ENCODE results near the gene PGM5. TPM values are rescaled to one million over a fixed set of nuclear protein-coding genes. Genes with fewer than 3 reads are reported as not detected.
"Not testable (repeated sequence)": the region's sequence is repeated elsewhere in the genome, so short reads cannot be mapped to it uniquely, and the experiment has no call there.

PGM5 gene
- total RNA-seq, result 100 to 1,000 TPM in 1 of 3 donors, 10 to 100 TPM in 2; 11.2 to 535 (median 22.6) TPM
- long read RNA-seq, donor 1, full-length matches to known transcripts, result 49 of 125 reads
- long read RNA-seq, donor 1, partial matches to known transcripts, result 13 of 125 reads
- long read RNA-seq, donor 1, other reads (novel, unspliced or antisense), result 63 of 125 reads
- long read RNA-seq, donor 2, partial matches to known transcripts, result 0 of 2 reads
- long read RNA-seq, donor 2, other reads (novel, unspliced or antisense), result 2 of 2 reads

DNA sequence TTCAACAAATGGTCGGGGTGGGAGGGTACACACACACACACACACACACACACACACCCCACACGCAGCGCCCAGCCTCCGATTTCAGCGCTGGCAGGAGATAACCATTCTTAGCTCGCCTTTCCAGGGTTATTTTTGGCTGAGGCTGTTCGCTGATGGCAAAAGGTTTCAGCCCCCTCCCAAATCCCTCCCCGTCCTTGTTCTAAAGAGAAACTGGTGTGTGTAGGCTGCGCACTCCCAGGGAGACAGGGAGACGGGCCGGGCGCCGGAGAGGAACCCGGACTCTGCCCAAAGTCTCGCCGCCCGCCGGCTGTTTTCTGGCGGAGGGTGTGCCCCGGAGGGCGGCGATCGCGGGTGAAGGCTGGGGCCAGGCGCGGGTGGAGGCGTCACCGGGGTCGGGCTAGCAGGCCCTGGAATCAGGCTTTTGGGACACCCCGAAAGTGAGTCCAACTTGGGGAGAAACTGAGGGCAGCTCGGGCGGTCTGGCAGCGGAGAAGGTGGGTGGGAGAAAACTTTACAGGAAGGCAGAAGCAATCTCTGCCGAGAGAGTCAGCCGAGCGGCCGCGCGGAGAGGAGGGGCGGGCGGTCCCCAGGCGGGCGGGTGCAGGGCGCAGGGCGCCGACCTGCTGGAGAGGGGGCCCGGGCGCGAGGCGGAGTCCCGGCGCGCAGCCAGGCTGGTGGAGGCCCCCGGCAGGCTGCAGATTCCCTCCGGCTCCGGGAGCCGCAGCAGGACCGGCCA lies at the start of gene PGM5:
Gene PGM5, plus strand, starts transcription at position 232 of the 739 bp plus-strand sequence. CDS start 517 bp downstream, outside the sequence.
- H3K4me3 ChIP-seq, result peak within 1 kb of the TSS; percentile 11
- DNase-seq (peak; percentile 40 to 62 (median 54)), ATAC-seq (peak; percentile 85)
- H3K36me3 ChIP-seq (ENCODE audit: low read depth); H3K4me1 ChIP-seq (ENCODE audit: low read depth); intact Hi-C loops (cut with DNase I, micrococcal nuclease); H3K9me3 ChIP-seq: not testable (repeated sequence)

DNA sequence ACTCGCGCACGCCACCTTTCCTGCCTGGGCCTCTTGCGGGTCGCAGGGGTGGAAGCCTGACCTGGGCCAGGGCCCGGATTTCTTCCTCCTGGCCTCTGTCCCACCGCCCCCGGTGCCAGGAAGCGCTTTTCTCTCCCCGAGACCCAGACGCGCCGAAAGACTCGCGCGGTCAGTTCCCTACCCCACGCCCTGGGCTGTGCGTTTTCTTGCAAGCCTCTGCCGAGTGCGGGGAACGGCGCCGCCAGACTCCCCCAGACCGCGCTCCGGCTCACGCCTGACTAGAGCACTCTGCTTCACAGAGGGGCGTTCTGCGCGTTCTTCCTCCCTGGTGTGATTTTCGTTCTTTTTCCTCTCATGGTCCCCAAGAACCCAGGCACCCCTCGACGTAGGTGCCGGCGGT lies 49.3 kb upstream of the PGM5 start:
- H3K9me3 ChIP-seq; DNase-seq; intact Hi-C loops (cut with DNase I, micrococcal nuclease); H3K36me3 ChIP-seq (ENCODE audit: low read depth); H3K4me1 ChIP-seq (ENCODE audit: low read depth); H3K4me3 ChIP-seq: not testable (repeated sequence)
- peak; percentile 40 for ATAC-seq

DNA sequence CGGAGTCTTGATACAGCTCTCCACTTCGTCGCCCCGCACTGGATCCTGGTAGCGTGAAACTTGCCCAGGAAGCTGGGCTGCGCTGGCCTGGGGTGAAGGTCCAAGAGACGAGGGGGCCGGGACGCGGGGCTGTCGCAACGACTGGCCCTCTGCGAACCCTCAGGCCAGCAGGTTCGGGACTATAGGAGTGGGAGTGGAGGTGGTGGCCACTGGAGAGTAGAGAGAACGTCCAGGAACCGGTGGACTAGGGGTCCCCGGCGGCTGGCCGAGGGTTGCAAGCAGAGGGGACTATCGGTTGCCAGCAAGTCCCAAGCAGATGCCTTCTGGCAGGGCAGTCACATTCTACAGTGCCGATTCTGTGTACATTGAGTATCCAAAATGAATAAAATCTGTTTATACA lies 48.8 kb upstream of the PGM5 start:
- intact Hi-C loops (cut with DNase I, micrococcal nuclease); H3K4me3 ChIP-seq; H3K4me1 ChIP-seq (ENCODE audit: low read depth); H3K36me3 ChIP-seq (ENCODE audit: low read depth); DNase-seq; H3K9me3 ChIP-seq: not testable (repeated sequence)
- ATAC-seq, result peak; percentile 20

DNA sequence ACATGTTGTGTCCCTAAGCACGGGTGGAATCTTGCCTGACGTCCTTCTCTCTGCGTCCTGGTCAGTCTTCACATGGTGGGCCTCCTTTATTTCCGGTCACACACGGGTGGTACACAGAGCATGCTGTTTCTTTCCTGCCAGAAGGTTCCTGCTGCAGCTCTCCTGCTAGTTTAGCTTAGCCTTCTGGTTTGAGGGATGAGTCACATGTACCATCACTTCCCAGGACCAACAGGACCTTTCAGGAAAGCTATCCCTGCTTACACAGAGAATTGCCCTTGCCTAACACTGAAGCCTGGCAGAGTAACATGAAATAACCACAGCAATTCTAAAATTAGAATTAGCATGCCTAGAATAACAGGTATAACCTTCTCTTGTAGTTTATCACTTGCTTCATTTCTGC lies 45.2 kb upstream of the PGM5 start:
- H3K4me1 ChIP-seq (ENCODE audit: low read depth); H3K36me3 ChIP-seq (ENCODE audit: low read depth); ATAC-seq; H3K4me3 ChIP-seq; H3K9me3 ChIP-seq; intact Hi-C loops (cut with DNase I, micrococcal nuclease); DNase-seq: not testable (repeated sequence)

DNA sequence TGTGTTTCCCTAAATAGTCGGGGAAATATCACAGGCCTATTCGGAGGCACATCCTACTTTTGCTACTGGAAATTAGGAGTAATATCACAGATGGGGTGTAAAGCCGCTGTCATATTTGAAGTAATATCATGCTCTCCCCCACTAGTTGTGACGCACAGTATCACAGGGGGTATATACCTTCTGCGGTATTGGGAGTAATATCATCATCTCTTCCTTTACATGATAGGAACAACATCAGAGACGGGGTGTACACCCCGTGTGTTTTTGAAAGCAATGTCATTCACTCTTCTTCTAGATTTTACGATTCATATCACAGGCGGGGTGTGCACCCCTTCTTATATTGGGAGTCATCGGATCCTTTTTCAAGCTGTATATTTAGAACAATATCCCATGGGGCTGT lies 38.2 kb upstream of the PGM5 start:
- intact Hi-C loops (cut with DNase I, micrococcal nuclease); ATAC-seq: not testable (repeated sequence)

DNA sequence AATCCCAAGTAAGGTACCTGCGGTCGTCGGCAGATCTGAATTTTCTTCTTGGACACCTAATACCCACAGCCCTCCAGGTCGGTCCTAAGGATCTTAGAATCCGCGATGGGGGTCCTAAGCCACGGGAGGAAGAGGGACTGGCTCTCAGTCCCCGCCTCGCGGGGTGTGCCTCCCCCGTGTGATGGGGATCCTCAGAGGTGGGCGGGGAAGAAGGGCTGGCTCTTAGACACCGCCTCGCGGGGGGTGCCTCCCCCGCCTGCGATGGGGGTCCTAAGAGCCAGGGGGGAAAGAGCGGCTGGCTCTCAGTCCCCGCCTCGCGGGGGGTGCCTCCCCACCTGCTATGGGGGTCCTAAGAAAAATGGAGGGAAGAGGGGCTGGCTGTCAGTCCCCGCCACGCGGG lies 32.7 kb upstream of the PGM5 start:
- ATAC-seq; H3K9me3 ChIP-seq; H3K4me1 ChIP-seq (ENCODE audit: low read depth); H3K36me3 ChIP-seq (ENCODE audit: low read depth); DNase-seq; H3K4me3 ChIP-seq; intact Hi-C loops (cut with DNase I, micrococcal nuclease): not testable (repeated sequence)

More for the DNA sequence above, 38.2 kb upstream of the PGM5 start:
- H3K4me3 ChIP-seq; DNase-seq; H3K36me3 ChIP-seq (ENCODE audit: low read depth); H3K9me3 ChIP-seq; H3K4me1 ChIP-seq (ENCODE audit: low read depth): not testable (repeated sequence)

DNA sequence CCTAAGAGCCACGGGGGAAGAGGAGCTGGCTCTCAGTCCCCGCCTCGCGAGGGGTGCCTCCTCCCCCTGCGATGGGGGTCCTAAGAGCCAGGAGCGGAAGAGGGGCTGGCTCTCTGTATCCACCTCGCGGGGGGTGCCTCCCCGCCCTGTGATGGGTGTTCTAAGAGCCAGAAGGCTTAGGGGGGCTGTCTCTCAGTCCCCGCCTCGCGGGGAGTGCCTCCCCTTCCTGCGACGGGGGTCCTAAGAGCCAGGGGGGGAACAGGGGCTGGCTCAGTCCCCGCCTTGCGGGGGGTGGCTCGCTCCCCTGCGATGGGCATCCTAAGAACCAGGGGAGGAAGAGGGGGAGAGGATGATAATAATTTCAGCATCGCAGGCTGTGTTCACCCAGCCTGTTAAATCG lies 31.9 kb upstream of the PGM5 start:
- ATAC-seq, result not testable (repeated sequence)

DNA sequence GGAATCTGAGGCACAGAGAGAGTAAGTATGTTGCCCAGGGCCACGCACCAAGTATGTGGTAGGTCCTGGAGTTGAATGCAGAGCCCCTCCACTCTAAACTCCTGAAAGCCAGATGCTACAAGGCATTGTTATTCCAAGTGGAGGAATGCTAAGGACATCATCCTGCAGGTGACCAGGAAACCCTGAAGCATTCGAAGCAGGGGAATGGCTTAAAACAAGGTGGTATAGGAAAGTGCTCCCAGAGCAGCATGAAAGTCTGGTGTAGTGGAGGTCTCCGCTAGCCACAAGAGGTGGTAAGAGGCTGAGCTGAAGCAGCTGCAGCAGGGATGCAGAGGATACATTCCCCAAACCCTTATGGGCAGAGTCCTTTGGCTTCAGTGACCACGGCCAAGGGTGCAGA lies 27.3 kb upstream of the PGM5 start:
- ATAC-seq; intact Hi-C loops (cut with DNase I, micrococcal nuclease); H3K36me3 ChIP-seq (ENCODE audit: low read depth); H3K9me3 ChIP-seq; DNase-seq; H3K4me3 ChIP-seq; H3K4me1 ChIP-seq (ENCODE audit: low read depth): not testable (repeated sequence)

More for the DNA sequence above, 31.9 kb upstream of the PGM5 start:
- H3K36me3 ChIP-seq (ENCODE audit: low read depth); H3K4me3 ChIP-seq; H3K9me3 ChIP-seq; intact Hi-C loops (cut with DNase I, micrococcal nuclease); H3K4me1 ChIP-seq (ENCODE audit: low read depth); DNase-seq: not testable (repeated sequence)

DNA sequence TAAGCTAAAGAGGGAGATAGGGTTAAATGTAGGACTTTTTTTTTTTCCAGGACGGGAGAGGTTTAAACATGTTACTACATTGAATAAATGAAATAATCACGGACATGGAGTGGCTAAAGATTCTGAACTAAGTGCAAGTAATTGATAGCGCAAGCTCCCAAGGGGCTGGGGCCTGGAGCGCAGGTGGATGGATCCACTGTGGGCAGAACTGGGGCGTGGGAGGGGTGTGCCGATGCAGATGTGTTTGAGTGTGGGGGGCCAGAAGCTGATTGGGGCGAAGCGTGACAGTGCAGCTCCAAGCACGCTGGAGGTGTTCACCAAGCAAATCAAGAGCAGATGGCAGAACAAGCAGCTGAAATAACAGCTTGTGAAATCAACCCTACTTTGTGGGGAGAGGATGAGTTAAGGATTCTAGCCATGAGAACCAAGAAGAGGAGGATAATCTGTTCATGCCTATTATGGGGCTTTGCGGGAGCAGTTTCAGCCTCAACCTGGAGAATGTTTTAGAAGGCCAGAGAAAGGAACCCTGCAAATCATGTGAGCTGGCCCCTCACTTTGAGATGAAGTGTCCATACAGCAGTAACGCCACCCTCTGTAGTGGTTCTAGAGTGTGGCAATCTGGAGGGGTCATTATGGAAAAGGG lies 25.8 kb upstream of the PGM5 start:
- H3K4me3 ChIP-seq; H3K9me3 ChIP-seq; ATAC-seq; H3K4me1 ChIP-seq (ENCODE audit: low read depth); DNase-seq; H3K36me3 ChIP-seq (ENCODE audit: low read depth); intact Hi-C loops (cut with DNase I, micrococcal nuclease): not testable (repeated sequence)

DNA sequence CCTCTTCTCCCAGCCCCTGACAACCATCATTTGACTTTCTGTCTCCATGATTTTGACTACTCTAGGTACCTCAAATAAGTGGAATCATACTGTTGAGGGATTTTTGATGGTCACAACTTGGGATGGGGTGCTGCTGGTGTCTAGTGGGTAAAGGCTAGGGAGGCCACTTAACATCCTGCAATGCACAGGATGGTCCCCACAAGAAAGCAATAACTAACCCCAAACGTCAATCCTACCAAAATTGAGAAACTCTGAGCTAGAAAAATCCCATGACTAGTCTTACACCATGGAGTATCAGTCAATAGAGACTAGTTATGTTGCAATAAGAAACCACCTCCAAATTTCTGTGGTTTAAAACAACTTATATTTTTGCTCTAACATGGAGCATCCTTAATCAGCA lies 24.3 kb upstream of the PGM5 start:
- ATAC-seq; H3K4me3 ChIP-seq; H3K9me3 ChIP-seq; intact Hi-C loops (cut with DNase I, micrococcal nuclease); DNase-seq; H3K4me1 ChIP-seq (ENCODE audit: low read depth); H3K36me3 ChIP-seq (ENCODE audit: low read depth): not testable (repeated sequence)

DNA sequence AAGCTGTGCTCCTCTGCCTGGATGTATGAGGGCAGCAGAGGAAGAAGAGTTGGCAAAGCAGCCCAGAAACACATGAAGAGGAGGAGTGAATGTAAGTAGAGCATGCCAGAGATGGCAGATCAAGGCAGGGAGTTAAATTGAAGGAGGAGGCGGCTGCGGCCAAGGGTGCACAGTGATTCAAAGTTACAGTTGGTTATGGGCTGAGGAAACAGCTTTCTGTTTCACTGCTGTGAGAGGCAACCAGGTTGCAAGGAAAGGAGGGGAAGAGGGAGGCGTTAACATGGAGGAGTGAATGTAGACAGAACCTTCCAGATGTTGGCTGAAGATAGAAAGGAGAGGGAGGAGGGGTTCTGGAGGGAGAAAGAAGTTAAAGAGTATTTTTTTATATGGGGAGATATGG lies 20.5 kb upstream of the PGM5 start:
- H3K36me3 ChIP-seq (ENCODE audit: low read depth); ATAC-seq; H3K4me3 ChIP-seq; DNase-seq; intact Hi-C loops (cut with DNase I, micrococcal nuclease); H3K4me1 ChIP-seq (ENCODE audit: low read depth); H3K9me3 ChIP-seq: not testable (repeated sequence)

DNA sequence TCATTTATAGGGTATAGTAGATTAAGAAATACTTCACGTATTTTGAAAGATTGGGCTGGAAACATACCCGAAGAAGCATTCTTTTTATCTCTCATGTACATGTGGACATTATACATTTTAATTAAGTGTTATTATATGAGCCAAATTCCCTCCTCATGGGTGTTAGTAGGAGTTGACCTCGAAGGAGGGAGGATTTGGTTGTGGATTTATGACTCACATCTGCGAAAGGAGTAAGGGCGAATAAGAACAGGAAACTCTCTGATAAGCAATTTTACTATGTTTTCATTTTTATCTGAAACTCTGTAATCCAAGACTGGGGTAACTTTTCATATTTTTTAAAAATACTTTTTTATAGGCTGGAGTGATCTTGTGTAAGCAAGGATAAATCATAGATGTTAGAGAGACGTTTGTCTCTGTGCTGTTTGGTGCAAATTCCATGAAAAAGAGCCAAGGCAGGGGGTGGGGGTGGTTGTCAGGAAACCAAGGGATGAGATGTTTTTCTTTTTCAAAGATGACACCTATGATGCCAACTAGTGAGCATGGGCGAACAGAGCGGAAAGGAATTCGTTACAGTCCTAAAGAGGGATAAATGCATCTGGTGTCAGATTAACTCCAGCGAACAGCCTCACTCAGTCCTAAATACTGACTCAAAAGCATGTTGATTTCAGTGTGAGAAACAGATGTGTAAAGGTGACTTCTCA lies 19.6 kb upstream of the PGM5 start:
- H3K4me3 ChIP-seq; H3K36me3 ChIP-seq (ENCODE audit: low read depth); H3K9me3 ChIP-seq; DNase-seq; H3K4me1 ChIP-seq (ENCODE audit: low read depth); ATAC-seq; intact Hi-C loops (cut with DNase I, micrococcal nuclease): not testable (repeated sequence)

DNA sequence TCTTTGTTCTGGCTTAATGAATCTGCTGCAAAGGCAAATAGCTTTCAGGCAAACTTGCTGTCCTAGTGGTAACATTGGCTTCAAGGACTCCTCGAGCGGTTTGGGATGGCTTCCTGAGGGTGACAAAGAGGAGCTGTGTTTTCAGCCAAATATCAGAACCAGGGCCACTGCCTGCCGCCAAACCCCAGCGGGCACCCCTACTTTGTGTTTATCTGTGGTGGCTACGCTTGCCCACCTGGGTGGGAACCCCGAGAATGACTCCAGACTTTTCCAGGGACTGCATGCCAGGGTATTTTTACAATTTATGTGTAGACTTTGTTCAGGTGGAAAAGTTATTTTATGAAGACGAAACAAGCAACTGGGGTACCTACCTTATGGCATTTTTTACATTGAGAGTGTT lies 18.4 kb upstream of the PGM5 start:
- DNase-seq; H3K4me3 ChIP-seq; H3K4me1 ChIP-seq (ENCODE audit: low read depth); intact Hi-C loops (cut with DNase I, micrococcal nuclease); H3K36me3 ChIP-seq (ENCODE audit: low read depth); ATAC-seq; H3K9me3 ChIP-seq: not testable (repeated sequence)

All from mucosa of descending colon (tissue), 3 donors.